Fibroblast of the aortic adventitia (primary cell): ENCODE measurements around the gene PTPRF. TPM values are rescaled to one million over a fixed set of nuclear protein-coding genes. Genes with fewer than 3 reads are reported as not detected.

Experiments
- total RNA-seq: library from RNA; depleted of rRNA; stranded (reverse); fragments of >200 nt; gene quantifications from 2 replicates; pipeline ENCODE4 v1.2.3, GENCODE V29; 2012; ENCODE audit warnings: low replicate concordance

PTPRF gene
- total RNA-seq, 1 donor: 18.2 TPM

Other genes starting within 250 kb of the PTPRF start
- not detected in 2 replicates for gene C1orf210, start 245.3 kb upstream of the PTPRF start, total RNA-seq
- gene TIE1, start 229.9 kb upstream of the PTPRF start, total RNA-seq: 0.81 and 5.2 TPM in 2 replicates
- not detected in 2 replicates for gene MPL, start 193.1 kb upstream of the PTPRF start, total RNA-seq
- gene CDC20, start 171.9 kb upstream of the PTPRF start, total RNA-seq: 0.33 and 23.9 TPM in 2 replicates
- 18.2 and 78.5 TPM in 2 replicates for gene ELOVL1, start 162.9 kb upstream of the PTPRF start, total RNA-seq
- 12.8 and 43.1 TPM in 2 replicates for gene MED8, start 141.1 kb upstream of the PTPRF start, total RNA-seq
- 26.0 and 35.4 TPM in 2 replicates for gene SZT2, start 141.0 kb upstream of the PTPRF start, total RNA-seq
- gene HYI, start 77.0 kb upstream of the PTPRF start, total RNA-seq: 24.0 and 33.2 TPM in 2 replicates
- gene KDM4A, start 119.3 kb downstream of the PTPRF start, total RNA-seq: 39.0 and 73.2 TPM in 2 replicates
- gene ST3GAL3, start 176.7 kb downstream of the PTPRF start, total RNA-seq: 20.1 and 24.0 TPM in 2 replicates